CD4-positive, alpha-beta T cell treated with Interleukin-15 for 1 hour (primary cell): ENCODE results near the gene KRT79.

Experiments
- DNase-seq: peaks from one replicate; pipeline ENCODE4 v3.0.0-alpha.2; 2020

Gene KRT79

GRCh38 chr12:52788876-52789636 is 45.1 kb downstream of the KRT79 start:
- no peak for DNase-seq

GRCh38 chr12:52788192-52788875 is 45.8 kb downstream of the KRT79 start:
- DNase-seq = no peak

GRCh38 chr12:52787324-52788191 is 46.6 kb downstream of the KRT79 start:
- no peak for DNase-seq

- DNase-seq = no peak
Measured at GRCh38 chr12:52784909-52785308, 49.2 kb downstream of the KRT79 start.

- no peak for DNase-seq
Measured at GRCh38 chr12:52783563-52784316, 50.4 kb downstream of the KRT79 start.

- no peak for DNase-seq
Measured at GRCh38 chr12:52782502-52782901, 51.6 kb downstream of the KRT79 start.

- no peak for DNase-seq
Measured at GRCh38 chr12:52781399-52782082, 52.6 kb downstream of the KRT79 start.

GRCh38 chr12:52779914-52780313 is 54.2 kb downstream of the KRT79 start:
- no peak for DNase-seq

- no peak for DNase-seq
Measured at GRCh38 chr12:52778833-52779232, 55.3 kb downstream of the KRT79 start.

GRCh38 chr12:52777566-52777965 is 56.5 kb downstream of the KRT79 start:
- DNase-seq = no peak

- no peak for DNase-seq
Measured at GRCh38 chr12:52776913-52777395, 57.2 kb downstream of the KRT79 start, which contains the start of gene KRT76. KRT76 (minus strand) TSS chr12:52777345; CDS start chr12:52777291, 54 bp downstream.

GRCh38 chr12:52776435-52776834 is 57.7 kb downstream of the KRT79 start:
- DNase-seq = no peak

- no peak for DNase-seq
Measured at GRCh38 chr12:52774629-52775250, 59.4 kb downstream of the KRT79 start.

GRCh38 chr12:52772772-52773171 is 61.3 kb downstream of the KRT79 start:
- no peak for DNase-seq

GRCh38 chr12:52772188-52772587 is 61.9 kb downstream of the KRT79 start:
- no peak for DNase-seq

- no peak for DNase-seq
Measured at GRCh38 chr12:52771505-52771904, 62.6 kb downstream of the KRT79 start.
